ENCODE data around the gene PTGES. TPM values are rescaled to one million over a fixed set of nuclear protein-coding genes. Genes with fewer than 3 reads are reported as not detected.
A peak's percentile ranks its signal among the peaks of the same experiment; 100 is the strongest.

PTGES gene
- total RNA-seq, 6 experiments from 2014 or later = 0.15 to 0.24 TPM; not detected in 4

DNA sequence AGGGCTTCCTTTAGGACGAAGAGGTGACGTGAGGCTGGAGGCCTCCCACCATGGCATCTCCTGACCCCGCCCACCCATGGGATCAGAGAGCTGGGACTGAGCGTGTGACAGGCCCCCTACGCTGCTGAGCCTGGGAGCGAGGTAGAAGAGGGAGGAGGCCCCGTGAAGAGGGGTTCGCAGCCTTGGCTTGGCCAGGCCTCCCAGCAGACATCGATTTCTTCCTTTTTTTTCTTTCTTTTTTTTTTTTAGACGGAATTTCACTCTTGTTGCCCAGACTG, 39.5 kb downstream of the PTGES start:
- ATAC-seq = no peak
- H3K27ac ChIP-seq = no peak overlapping the region
- 78% methylated on average over 6 of the region's 10 CpGs for WGBS (ENCODE audit: insufficient coverage, low coverage, low lambda C conversion rate, missing lambda C conversion rate)
- no peak for DNase-seq
- H3K4me3 ChIP-seq = no peak overlapping the region
- no peak for TF ChIP-seq POLR2A (IDR thresholded peaks at IDR 0.05)
- TF ChIP-seq, protein P1, sequence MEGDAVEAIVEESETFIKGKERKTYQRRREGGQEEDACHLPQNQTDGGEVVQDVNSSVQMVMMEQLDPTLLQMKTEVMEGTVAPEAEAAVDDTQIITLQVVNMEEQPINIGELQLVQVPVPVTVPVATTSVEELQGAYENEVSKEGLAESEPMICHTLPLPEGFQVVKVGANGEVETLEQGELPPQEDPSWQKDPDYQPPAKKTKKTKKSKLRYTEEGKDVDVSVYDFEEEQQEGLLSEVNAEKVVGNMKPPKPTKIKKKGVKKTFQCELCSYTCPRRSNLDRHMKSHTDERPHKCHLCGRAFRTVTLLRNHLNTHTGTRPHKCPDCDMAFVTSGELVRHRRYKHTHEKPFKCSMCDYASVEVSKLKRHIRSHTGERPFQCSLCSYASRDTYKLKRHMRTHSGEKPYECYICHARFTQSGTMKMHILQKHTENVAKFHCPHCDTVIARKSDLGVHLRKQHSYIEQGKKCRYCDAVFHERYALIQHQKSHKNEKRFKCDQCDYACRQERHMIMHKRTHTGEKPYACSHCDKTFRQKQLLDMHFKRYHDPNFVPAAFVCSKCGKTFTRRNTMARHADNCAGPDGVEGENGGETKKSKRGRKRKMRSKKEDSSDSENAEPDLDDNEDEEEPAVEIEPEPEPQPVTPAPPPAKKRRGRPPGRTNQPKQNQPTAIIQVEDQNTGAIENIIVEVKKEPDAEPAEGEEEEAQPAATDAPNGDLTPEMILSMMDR (IDR thresholded peaks at IDR 0.05) = no peak
- no peaks in the 10 kb centered on the region for H3K27me3 ChIP-seq
- intact Hi-C loops (cut with DNase I) = no loop called here
- H3K4me1 ChIP-seq = no peaks in the 10 kb centered on the region
- H3K36me3 ChIP-seq = no peaks in the 10 kb centered on the region
- H3K9me3 ChIP-seq = no peaks in the 10 kb centered on the region

DNA sequence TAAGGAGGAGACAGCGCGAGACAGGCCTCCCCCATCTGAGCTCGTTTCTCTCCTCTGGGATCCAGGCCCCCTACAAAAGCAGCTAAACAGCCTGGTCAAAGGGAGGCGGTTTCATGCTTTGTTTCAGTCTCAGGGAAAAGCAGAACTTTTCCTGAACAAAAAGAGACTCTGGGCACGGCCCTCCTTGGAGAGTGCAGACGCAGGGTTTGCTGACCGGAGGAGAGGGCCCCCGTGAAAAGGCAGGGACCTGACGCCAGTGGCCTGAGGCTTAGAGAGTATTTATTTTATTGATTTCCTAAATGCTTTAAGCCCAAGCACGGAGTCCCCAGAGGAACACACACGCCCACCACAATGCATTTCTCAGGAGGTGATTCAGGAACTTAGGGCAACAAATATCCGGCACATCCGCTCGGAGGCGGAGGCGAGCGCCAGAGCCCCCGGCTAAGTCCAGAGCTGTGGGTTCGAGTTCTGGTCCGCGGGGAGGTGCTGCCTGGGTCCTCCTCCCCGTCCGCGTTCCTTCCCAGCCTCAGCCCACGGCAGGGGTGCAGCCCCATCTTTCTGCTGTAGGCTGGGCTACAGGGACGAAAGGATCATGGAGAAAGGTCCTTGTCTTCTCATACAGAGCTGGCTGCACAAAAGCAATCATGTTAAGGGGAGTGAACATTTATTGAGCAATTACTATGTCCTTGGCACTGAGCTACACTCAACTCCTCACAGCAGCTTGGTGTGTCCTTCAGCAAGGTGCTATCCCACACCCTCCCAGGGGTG, 40.0 kb downstream of the PTGES start:
- no peak for ATAC-seq
- H3K27me3 ChIP-seq = no peaks in the 10 kb centered on the region
- intact Hi-C loops (cut with DNase I) = no loop called here
- no peak for TF ChIP-seq POLR2A (IDR thresholded peaks at IDR 0.05)
- TF ChIP-seq, protein P1 (IDR thresholded peaks at IDR 0.05) = no peak
- H3K9me3 ChIP-seq = no peaks in the 10 kb centered on the region
- H3K36me3 ChIP-seq = no peaks in the 10 kb centered on the region
- WGBS (ENCODE audit: insufficient coverage, low coverage, low lambda C conversion rate, missing lambda C conversion rate) = 42% methylated on average over 10 of the region's 26 CpGs
- no peak for DNase-seq
- no peaks in the 10 kb centered on the region for H3K4me1 ChIP-seq
- no peak overlapping the region for H3K27ac ChIP-seq
- no peak overlapping the region for H3K4me3 ChIP-seq

DNA sequence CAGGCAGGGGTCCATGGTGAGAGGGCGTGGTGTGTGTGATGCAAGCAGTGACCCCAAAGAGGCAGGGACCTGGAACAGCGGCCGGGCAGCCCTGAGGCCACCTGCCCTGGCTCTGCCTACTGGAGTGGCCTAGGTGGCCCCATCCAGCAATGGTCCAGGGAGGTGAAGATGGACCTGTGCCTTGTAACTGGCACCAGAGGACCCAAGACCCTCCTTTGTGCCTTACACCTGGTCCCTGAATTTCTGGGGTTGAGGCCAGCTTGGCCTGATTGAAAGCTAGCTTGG, 42.7 kb downstream of the PTGES start:
- no CpG with 5 or more reads among the region's 3 CpGs for WGBS (ENCODE audit: insufficient coverage, low coverage, low lambda C conversion rate, missing lambda C conversion rate)
- no peaks in the 10 kb centered on the region for H3K4me1 ChIP-seq
- no peaks in the 10 kb centered on the region for H3K27me3 ChIP-seq
- TF ChIP-seq, protein P1 (IDR thresholded peaks at IDR 0.05) = no peak
- TF ChIP-seq POLR2A (IDR thresholded peaks at IDR 0.05) = no peak
- no peak for DNase-seq
- H3K27ac ChIP-seq = no peak overlapping the region
- H3K9me3 ChIP-seq = no peaks in the 10 kb centered on the region
- H3K4me3 ChIP-seq = no peak overlapping the region
- intact Hi-C loops (cut with DNase I) = no loop called here
- peak in 1 of 4 donors; percentile 12 for ATAC-seq
- H3K36me3 ChIP-seq = no peaks in the 10 kb centered on the region

DNA sequence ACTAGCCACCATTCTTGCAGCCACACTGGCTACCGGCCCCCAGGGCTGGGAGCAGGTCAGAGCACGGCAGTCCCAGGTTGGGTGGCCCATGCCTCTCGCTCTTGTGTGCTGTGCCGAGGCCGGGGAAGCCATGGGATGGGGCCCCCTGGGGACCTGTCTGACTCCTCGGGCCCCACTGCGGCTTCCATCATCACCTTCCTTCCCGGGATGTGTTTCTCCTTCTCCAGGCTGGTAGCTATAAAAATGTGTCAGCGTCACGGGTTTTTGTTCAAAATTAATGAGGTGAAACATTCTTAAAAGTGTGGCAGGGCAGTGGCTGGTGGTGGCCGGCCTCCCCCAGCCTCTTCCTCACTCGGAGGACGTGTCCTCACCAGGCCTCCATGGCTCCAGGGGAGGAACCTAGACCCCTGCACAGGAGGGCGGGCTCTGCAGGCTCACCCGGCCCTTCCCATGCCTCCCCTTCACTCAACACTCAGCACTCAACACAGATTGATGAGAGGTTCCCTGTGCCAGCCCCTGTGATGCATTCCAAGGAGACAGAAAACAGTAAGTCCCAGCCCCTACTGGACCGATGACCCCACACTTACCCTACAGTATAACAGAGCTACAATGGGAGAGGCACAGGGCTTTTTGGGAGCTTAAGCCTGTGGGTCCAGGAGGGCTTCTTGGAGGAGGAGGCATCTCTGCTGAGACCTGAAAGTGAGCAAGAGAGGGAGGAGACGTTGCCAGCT, 43.2 kb downstream of the PTGES start:
- DNase-seq = no peak
- H3K4me3 ChIP-seq = no peak overlapping the region
- no peaks in the 10 kb centered on the region for H3K4me1 ChIP-seq
- peak in 1 of 4 donors; percentile 30 for ATAC-seq
- H3K27me3 ChIP-seq = no peaks in the 10 kb centered on the region
- no peaks in the 10 kb centered on the region for H3K36me3 ChIP-seq
- WGBS (ENCODE audit: insufficient coverage, low coverage, low lambda C conversion rate, missing lambda C conversion rate) = 68% methylated on average over 7 of the region's 17 CpGs
- no peaks in the 10 kb centered on the region for H3K9me3 ChIP-seq
- no peak for TF ChIP-seq POLR2A (IDR thresholded peaks at IDR 0.05)
- TF ChIP-seq, protein P1 (IDR thresholded peaks at IDR 0.05) = no peak
- H3K27ac ChIP-seq = no peak overlapping the region
- intact Hi-C loops (cut with DNase I) = no loop called here
